OCI-LY1 (cell line): Measurements from ENCODE around the gene USP8.
"Not testable (repeated sequence)": the region's sequence is repeated elsewhere in the genome, so short reads cannot be mapped to it uniquely, and the experiment has no call there.

Experiments
- CTCF ChIP-seq: fragments of 200-600 bp; sonication (generic), shearing (Covaris generic); IDR thresholded peaks from 2 replicates; pipeline ENCODE4 v1.5.1; 2017; ENCODE audit warnings: mild to moderate bottlenecking, antibody characterized with exemption, low read length, moderate library complexity, mixed read lengths
- EZH2 ChIP-seq: fragments of 200-600 bp; sonication (generic), shearing (Covaris generic); IDR thresholded peaks from 2 replicates; pipeline ENCODE4 v1.8.0; 2017; ENCODE audit warnings: borderline replicate concordance, mixed run types, mild to moderate bottlenecking, antibody characterized with exemption, low read length, moderate library complexity, mixed read lengths

- not testable (repeated sequence) for TF ChIP-seq CTCF, EZH2
Measured at GRCh38 chr15:50425678-50426246, 1.6 kb downstream of the USP8 start.
